HEK293 (cell line): ENCODE measurements around the gene SIRPB2.

ENCODE experiments used
- CTCF ChIA-PET: fragments of 350-600 bp; formaldehyde crosslinking; extraction: SDS; loops from one replicate; lab custom pipeline; 2021; ENCODE audit warnings: antibody characterized with exemption; lab: Yijun Ruan, JAX
- POLR2A ChIA-PET: fragments of 300-600 bp; formaldehyde crosslinking; extraction: SDS; loops from one replicate; lab custom pipeline; 2020; ENCODE audit warnings: antibody characterized with exemption, inconsistent platforms; lab: Yijun Ruan, JAX
- H3K27ac ChIP-seq: fragments of 200-500 bp; sonication (Bioruptor generic); 2 replicates; pipeline ENCODE4 v1.5.1; 2014; ENCODE audit warnings: low read depth, low read length, control low read depth, inconsistent platforms; ENCODE audit errors: extremely low read depth
- H3K36me3 ChIP-seq, 2 experiments: fragments of 200-500 bp in 1 of 2; sonication (Bioruptor generic) in 1 of 2; 1 replicate in 1 of 2; 2 replicates in 1 of 2; pipeline ENCODE4 v1.5.1; 2014 to 2017; ENCODE audit warnings: inconsistent platforms in 2 of 2, low read length in 2 of 2; ENCODE audit not compliant: control insufficient read depth in 2 of 2, insufficient read depth in 1 of 2
- H3K4me1 ChIP-seq: fragments of 200-500 bp; sonication (Bioruptor generic); 2 replicates; pipeline ENCODE4 v1.5.1; 2014; ENCODE audit warnings: mild to moderate bottlenecking, low read length, inconsistent platforms; ENCODE audit not compliant: control insufficient read depth, insufficient read depth
- H3K4me3 ChIP-seq: 2 replicates; pipeline ENCODE4 v1.5.1; 2011; ENCODE audit warnings: low read depth, mild to moderate bottlenecking, control low read depth, low read length, moderate library complexity
- H3K9me3 ChIP-seq: fragments of 200-500 bp; sonication (Bioruptor generic); 2 replicates; pipeline ENCODE4 v1.5.1; 2014; ENCODE audit warnings: low read depth, low read length, inconsistent platforms; ENCODE audit not compliant: control insufficient read depth, insufficient read depth
- BCL11A ChIP-seq: fragments of 450-650 bp; formaldehyde crosslinking; IDR thresholded peaks from 2 replicates; pipeline ENCODE4 v1.5.1; 2016; ENCODE audit warnings: low read depth, missing biosample characterization, missing genetic modification characterization
- FEZF1 ChIP-seq: fragments of 450-650 bp; formaldehyde crosslinking; IDR thresholded peaks from 2 replicates; pipeline ENCODE4 v1.5.1; 2016; ENCODE audit warnings: missing biosample characterization, missing genetic modification characterization
- KLF8 ChIP-seq: fragments of 450-650 bp; formaldehyde crosslinking; IDR thresholded peaks from 2 replicates; pipeline ENCODE4 v1.5.1; 2016; ENCODE audit warnings: missing biosample characterization, missing genetic modification characterization
- YY2 ChIP-seq: fragments of 450-650 bp; formaldehyde crosslinking; IDR thresholded peaks from 2 replicates; pipeline ENCODE4 v1.5.1; 2016; ENCODE audit warnings: missing biosample characterization, missing genetic modification characterization
- ZBTB26 ChIP-seq: fragments of 450-650 bp; formaldehyde crosslinking; optimal IDR thresholded peaks from 2 replicates; pipeline ENCODE3; 2016; ENCODE audit warnings: missing biosample characterization, mild to moderate bottlenecking, missing genetic modification characterization
- ZNF112 ChIP-seq: fragments of 450-650 bp; formaldehyde crosslinking; IDR thresholded peaks from 2 replicates; pipeline ENCODE4 v1.5.0; 2017; ENCODE audit warnings: missing biosample characterization, missing genetic modification characterization
- ZNF174 ChIP-seq: fragments of 450-650 bp; formaldehyde crosslinking; IDR thresholded peaks from 2 replicates; pipeline ENCODE4 v1.5.0; 2017; ENCODE audit warnings: missing biosample characterization, mild to moderate bottlenecking, missing genetic modification characterization
- ZNF239 ChIP-seq: fragments of 450-650 bp; formaldehyde crosslinking; IDR thresholded peaks from 2 replicates; pipeline ENCODE4 v1.5.1; 2016; ENCODE audit warnings: missing biosample characterization, missing genetic modification characterization
- ZNF335 ChIP-seq: fragments of 450-650 bp; formaldehyde crosslinking; conservative IDR thresholded peaks from 2 replicates; pipeline ENCODE4 v1.5.1; 2016; ENCODE audit warnings: missing biosample characterization, missing genetic modification characterization
- ZNF37A ChIP-seq: fragments of 450-650 bp; IDR thresholded peaks from 2 replicates; pipeline ENCODE4 v1.5.1; 2018; ENCODE audit warnings: missing biosample characterization, missing genetic modification characterization
- ZNF398 ChIP-seq: fragments of 450-650 bp; formaldehyde crosslinking; IDR thresholded peaks from 2 replicates; pipeline ENCODE4 v1.5.1; 2017; ENCODE audit warnings: missing biosample characterization, missing genetic modification characterization
- ZNF521 ChIP-seq: fragments of 450-650 bp; formaldehyde crosslinking; IDR thresholded peaks from 2 replicates; pipeline ENCODE4 v1.5.1; 2017; ENCODE audit warnings: missing biosample characterization, mild to moderate bottlenecking, missing genetic modification characterization
- ZNF585B ChIP-seq: fragments of 450-650 bp; formaldehyde crosslinking; IDR thresholded peaks from 2 replicates; pipeline ENCODE4 v1.5.1; 2016; ENCODE audit warnings: missing biosample characterization, missing genetic modification characterization
- ZNF670 ChIP-seq: fragments of 450-650 bp; formaldehyde crosslinking; IDR thresholded peaks from 2 replicates; pipeline ENCODE4 v1.5.1; 2016; ENCODE audit warnings: missing biosample characterization, missing genetic modification characterization, low read depth
- ZNF692 ChIP-seq: fragments of 450-650 bp; formaldehyde crosslinking; IDR thresholded peaks from 2 replicates; pipeline ENCODE4 v1.5.1; 2016; ENCODE audit warnings: missing biosample characterization, missing genetic modification characterization
- ZNF843 ChIP-seq: fragments of 450-650 bp; formaldehyde crosslinking; IDR thresholded peaks from 2 replicates; pipeline ENCODE4 v1.5.1; 2016; ENCODE audit warnings: missing biosample characterization, missing genetic modification characterization
- ZSCAN16 ChIP-seq: fragments of 450-650 bp; formaldehyde crosslinking; IDR thresholded peaks from 2 replicates; pipeline ENCODE4 v1.5.1; 2016; ENCODE audit warnings: missing biosample characterization, missing genetic modification characterization
- ZSCAN30 ChIP-seq: fragments of 450-650 bp; IDR thresholded peaks from 2 replicates; pipeline ENCODE4 v1.5.1; 2018; ENCODE audit warnings: missing biosample characterization, mild to moderate bottlenecking, missing genetic modification characterization, moderate library complexity
- TF ChIP-seq, protein P1 (sequence below): fragments of 450-650 bp; formaldehyde crosslinking; IDR thresholded peaks from 2 replicates; pipeline ENCODE4 v1.5.1; 2016; ENCODE audit warnings: missing biosample characterization, missing genetic modification characterization
- TF ChIP-seq, protein P2 (sequence below): fragments of 450-650 bp; formaldehyde crosslinking; IDR thresholded peaks from 2 replicates; pipeline ENCODE4 v1.5.1; 2016; ENCODE audit warnings: missing biosample characterization, missing genetic modification characterization

Gene SIRPB2

GRCh38 chr20:1484438-1485116 is 6.6 kb downstream of the SIRPB2 start (continued):
- peak; percentile 94 for TF ChIP-seq FEZF1 (tag by site-specific recombination)
- no peak for TF ChIP-seq ZNF112 (tag by site-specific recombination)
- 0 out of 2 replicates have a peak, but pooled peaks have one; percentile 6 for TF ChIP-seq ZNF398 (tag by site-specific recombination)
- no peak for TF ChIP-seq KLF8 (tag by site-specific recombination)
- TF ChIP-seq ZNF843, result peak; percentile 52; the same call in 1 of the 2 replicates
- TF ChIP-seq ZNF670 (tag by site-specific recombination), result no peak
- TF ChIP-seq ZNF692 (tag by site-specific recombination), result peak; percentile 45; the same call in 1 of the 2 replicates
- peak; percentile 33 for TF ChIP-seq ZNF335 (tag by site-specific recombination)
- TF ChIP-seq ZBTB26, result no peak
- TF ChIP-seq, protein P1, sequence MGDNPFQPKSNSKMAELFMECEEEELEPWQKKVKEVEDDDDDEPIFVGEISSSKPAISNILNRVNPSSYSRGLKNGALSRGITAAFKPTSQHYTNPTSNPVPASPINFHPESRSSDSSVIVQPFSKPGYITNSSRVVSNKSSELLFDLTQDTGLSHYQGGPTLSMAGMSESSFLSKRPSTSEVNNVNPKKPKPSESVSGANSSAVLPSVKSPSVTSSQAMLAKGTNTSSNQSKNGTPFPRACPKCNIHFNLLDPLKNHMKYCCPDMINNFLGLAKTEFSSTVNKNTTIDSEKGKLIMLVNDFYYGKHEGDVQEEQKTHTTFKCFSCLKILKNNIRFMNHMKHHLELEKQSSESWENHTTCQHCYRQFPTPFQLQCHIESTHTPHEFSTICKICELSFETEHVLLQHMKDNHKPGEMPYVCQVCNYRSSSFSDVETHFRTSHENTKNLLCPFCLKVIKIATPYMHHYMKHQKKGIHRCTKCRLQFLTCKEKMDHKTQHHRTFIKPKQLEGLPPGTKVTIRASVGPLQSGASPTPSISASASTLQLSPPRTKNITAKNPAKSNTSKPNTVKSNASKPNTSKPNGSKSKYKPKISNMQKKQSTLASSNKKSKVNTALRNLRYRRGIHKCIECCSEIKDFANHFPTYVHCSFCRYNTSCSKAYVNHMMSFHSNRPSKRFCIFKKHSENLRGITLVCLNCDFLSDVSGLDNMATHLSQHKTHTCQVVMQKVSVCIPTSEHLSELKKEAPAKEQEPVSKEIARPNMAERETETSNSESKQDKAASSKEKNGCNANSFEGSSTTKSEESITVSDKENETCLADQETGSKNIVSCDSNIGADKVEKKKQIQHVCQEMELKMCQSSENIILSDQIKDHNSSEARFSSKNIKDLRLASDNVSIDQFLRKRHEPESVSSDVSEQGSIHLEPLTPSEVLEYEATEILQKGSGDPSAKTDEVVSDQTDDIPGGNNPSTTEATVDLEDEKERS (tag by site-specific recombination), result no peak
- TF ChIP-seq YY2 (tag by site-specific recombination), result peak; percentile 33; the same call in 1 of the 2 replicates

DNA sequence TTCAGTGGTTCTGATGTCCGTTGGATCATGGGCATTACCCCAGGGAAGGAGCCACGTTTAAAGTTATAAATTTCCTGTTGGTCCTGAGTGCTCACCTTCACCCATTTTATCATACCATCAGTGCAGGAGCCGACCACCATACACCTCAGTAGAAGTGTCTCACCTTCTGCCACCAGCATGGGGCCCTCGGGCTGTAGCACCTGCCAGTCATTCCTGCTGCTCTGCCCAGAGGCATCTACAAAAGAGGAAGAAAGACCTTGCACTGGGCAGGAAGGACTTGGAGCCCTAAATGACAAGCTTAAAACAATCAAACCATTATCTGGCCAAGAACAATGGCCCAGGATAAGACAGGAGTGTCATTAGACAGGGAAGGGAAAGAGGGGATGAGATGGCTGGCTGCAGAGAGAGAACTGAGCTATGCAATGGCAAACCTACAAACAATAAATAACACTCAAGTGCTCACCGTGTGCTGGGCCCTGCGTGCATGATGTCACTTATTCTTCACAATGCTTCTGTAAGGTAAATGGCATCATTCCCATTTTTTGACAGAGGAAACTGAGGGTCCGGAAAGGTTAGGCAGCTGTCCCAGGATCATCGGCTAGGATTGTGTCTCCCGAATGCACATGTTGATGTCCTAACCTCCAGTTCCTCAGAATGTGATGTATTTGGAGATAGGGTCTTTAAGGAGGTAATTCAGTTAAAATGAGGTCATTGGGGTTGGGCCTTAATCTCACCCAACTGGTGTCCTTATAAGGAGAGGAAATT is 11.2 kb downstream of the SIRPB2 start:
- ChIA-PET POLR2A (no interaction called here), CTCF (interaction anchor here (0.5 to 1.0 kb wide), 3 partner anchors 13 to 418 kb away, joined by 3 read pairs; partner anchors contain the start of gene NSFL1C)
- Histone ChIP-seq H3K4me3 (no peak overlapping the region), H3K9me3 (no peaks in the 10 kb centered on the region), H3K27ac (no peak overlapping the region), H3K36me3 (no peaks in the 10 kb centered on the region), H3K4me1 (peaks cover 13% of the 10 kb centered on the region)
- TF ChIP-seq ZNF37A (tag by site-specific recombination) (no peak), ZNF239 (tag by site-specific recombination) (no peak), ZNF521 (no peak), ZSCAN16 (tag by site-specific recombination) (no peak), BCL11A (no peak), ZSCAN30 (tag by site-specific recombination) (no peak), FEZF1 (tag by site-specific recombination) (no peak), ZNF585B (tag by site-specific recombination) (no peak), ZNF174 (tag by site-specific recombination) (no peak)
- TF ChIP-seq, protein P2, sequence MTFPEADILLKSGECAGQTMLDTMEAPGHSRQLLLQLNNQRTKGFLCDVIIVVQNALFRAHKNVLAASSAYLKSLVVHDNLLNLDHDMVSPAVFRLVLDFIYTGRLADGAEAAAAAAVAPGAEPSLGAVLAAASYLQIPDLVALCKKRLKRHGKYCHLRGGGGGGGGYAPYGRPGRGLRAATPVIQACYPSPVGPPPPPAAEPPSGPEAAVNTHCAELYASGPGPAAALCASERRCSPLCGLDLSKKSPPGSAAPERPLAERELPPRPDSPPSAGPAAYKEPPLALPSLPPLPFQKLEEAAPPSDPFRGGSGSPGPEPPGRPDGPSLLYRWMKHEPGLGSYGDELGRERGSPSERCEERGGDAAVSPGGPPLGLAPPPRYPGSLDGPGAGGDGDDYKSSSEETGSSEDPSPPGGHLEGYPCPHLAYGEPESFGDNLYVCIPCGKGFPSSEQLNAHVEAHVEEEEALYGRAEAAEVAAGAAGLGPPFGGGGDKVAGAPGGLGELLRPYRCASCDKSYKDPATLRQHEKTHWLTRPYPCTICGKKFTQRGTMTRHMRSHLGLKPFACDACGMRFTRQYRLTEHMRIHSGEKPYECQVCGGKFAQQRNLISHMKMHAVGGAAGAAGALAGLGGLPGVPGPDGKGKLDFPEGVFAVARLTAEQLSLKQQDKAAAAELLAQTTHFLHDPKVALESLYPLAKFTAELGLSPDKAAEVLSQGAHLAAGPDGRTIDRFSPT (tag by site-specific recombination), result no peak
